HG03469 (cell line): ENCODE measurements around the gene GNAI1.

ENCODE experiments used
- ATAC-seq: cut with Tn5 transposase; IDR thresholded peaks from one replicate; pipeline ENCODE4 v1.9.1; 2021; ENCODE audit warnings: mild to moderate bottlenecking, moderate library complexity, moderate number of reproducible peaks; ENCODE audit not compliant: unreplicated experiment

The GNAI1 gene

GRCh38 chr7:80134536-80135308, at the start of gene GNAI1:
Gene GNAI1 (plus strand): TSS chr7:80134831. CDS start chr7:80135161, 330 bp downstream.
- ATAC-seq = no peak

- no peak for ATAC-seq
Measured at GRCh38 chr7:80087051-80087770, 47.4 kb upstream of the GNAI1 start.

DNA sequence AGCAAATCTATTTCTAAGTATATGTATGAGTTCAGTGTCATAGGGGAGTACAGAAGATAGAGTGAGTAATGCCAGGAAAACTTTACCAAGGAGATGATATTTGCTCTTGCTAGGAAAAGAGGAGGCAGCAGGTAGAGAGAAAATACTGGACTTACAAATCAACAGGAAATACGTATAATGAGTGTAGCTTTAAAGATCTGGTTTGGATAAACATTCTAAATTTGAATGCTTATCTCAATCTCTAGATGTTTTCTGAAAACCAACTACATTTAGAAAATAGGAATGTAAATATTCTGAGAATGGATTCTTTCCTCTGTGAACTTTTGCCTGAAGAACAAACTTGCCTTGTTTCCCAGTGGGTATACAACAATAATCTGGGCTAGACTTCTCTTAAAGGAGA, 46.9 kb upstream of the GNAI1 start:
- no peak for ATAC-seq

GRCh38 chr7:80088705-80089104, 45.9 kb upstream of the GNAI1 start:
- ATAC-seq = no peak

DNA sequence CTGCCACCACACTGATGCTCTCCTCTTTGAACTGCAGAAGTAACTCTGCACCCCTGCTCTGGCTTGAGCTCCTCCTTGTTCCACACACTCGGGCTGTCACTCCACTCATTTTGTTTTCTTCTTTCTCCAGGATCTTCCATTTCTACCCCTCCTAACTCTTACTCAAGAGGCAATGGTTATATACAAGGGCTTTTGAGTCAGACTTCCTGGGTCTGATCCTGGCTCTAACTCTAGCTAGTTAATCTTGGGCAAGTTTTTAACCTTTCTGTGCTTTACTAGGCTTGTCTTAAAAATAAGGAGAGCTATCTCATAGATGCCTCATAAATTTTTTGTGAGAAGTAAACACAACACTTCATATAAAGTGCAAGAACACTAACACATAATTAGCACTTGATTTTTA, 45.3 kb upstream of the GNAI1 start:
- no peak for ATAC-seq

GRCh38 chr7:80093349-80093748, 41.3 kb upstream of the GNAI1 start:
- ATAC-seq = no peak

DNA sequence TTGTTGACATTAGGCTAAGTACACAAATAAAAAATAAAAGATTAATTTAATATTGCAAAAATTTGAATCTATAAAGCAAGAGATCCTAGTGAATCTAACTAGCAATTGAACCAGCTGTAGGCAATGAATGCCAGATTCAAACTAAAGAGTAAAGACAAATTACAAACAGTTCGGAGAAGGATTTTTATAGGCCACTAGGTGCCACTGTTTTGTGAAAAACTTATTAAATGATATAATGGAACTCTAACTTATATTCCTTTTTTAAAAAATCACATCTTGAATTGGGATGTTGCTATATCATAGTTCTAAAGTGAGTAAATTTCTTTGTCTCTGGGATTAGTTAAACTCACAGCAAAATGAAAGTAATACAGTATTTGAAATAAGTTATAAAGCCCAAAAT, 39.1 kb upstream of the GNAI1 start:
- no peak for ATAC-seq

DNA sequence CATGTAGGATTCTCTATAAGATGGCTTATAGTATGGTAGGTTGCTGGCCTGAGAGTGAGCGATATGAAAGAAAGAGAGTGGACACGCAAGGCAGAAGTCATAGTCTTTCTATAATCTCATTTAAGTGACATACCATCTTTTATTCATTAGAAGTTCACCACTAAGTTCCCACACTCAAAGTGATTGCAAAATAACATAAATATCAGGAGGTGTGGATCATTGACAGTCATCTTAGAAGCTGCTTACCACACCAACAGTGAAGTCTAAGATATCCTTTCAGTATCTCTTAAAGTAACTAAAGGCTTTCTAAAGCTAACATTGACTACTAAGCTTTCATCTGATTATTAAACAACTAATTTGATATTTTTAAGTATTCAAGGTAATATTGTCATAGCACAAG, 36.9 kb upstream of the GNAI1 start:
- no peak for ATAC-seq

DNA sequence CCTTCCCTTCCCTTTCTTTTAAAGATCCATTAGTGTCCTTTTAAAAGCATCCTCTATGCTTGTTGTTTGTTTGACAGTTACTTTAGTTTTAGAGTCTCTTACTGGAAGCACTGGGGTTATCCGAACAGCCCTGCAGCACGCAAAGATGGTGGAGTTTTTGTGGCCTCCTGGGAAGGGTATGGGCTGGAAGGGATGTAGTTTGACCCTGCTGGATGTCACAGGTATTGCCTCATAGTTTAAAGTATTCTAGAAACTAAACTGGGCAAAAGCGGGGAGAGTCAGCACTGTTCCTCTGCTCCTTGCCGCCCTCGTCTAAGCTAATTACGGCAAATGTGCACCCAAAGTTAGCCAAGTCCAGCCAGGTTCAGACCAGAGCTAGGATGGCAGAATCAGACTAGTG, 35.8 kb upstream of the GNAI1 start:
- ATAC-seq = no peak

DNA sequence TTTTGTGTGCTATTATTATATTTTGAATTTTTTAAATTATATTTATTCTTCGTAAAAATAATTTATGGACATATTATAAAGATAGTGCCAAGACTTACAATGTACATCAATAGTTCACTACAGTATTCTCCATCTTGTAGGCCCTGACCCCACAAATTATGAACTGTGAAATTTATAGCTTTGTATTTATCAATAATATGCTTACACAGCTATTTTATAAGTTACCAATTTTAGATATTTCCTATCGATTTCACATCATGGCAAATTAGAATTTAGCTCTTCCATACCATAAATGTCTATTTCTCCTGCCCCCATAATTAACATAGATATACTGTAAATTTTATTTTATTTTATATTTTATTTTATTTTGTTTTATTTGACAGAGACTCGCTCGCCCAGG, 34.4 kb upstream of the GNAI1 start:
- no peak for ATAC-seq

GRCh38 chr7:80105701-80106408, 28.8 kb upstream of the GNAI1 start:
- ATAC-seq = no peak

DNA sequence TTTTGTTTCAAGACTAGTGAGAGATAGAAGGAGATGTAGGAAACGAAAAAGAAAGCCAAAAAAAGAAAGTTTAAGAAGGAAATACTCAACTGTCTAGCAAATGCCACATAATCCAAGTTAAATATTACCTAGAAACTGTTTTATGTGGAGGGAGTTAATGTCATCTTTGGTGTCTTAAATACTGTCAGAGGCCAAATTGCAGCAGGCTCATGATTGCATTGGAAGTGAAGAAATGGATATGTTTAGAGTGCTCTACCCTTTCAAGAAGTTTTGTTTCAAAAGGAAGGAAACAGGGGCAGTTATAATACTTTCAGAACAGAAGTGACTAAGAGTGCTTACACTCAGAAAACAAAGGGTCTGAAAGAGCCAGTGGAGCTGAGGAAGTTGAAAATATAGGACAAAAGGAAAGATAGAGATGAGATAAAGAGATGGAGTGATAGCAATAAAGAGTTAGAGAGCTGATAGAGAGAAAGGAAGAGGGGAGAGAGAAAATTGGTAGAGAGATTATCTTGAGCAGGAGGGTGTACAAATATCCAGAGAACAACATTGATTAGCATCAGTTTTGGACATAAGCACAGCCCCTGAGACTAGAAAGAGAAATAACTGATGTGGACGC, 28.0 kb upstream of the GNAI1 start:
- no peak for ATAC-seq

- ATAC-seq = no peak
Measured at GRCh38 chr7:80107278-80107677, 27.4 kb upstream of the GNAI1 start.

- ATAC-seq = no peak
Measured at GRCh38 chr7:80110376-80110775, 24.3 kb upstream of the GNAI1 start.

GRCh38 chr7:80114159-80114558, 20.5 kb upstream of the GNAI1 start:
- ATAC-seq = no peak

- no peak for ATAC-seq
Measured at GRCh38 chr7:80124526-80125264, 9.9 kb upstream of the GNAI1 start.

- ATAC-seq = no peak
Measured at GRCh38 chr7:80127412-80128160, 7.0 kb upstream of the GNAI1 start.

DNA sequence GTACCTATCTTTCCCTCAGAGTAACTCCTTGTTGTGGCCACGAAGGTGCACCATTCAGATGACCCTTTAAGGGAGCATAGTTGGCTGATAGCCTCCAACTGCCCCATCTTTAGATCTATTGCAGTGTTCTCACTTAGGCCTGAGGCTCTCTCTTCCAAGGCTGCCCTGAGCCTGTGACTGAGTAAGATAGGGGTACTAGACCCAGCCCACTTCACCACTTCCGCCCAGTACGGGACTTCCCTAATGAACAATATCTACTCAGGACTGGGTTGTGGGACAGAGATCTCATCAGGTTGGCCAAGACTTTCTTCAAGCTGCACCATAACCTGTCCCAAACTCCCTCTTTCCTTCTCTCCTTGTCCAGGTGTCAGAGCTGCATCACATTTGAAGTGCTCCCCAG, 5.7 kb upstream of the GNAI1 start:
- no peak for ATAC-seq

- no peak for ATAC-seq
Measured at GRCh38 chr7:80129785-80130184, 4.8 kb upstream of the GNAI1 start.
